Measurements from ENCODE around the gene ANKRA2.

The ANKRA2 gene

DNA sequence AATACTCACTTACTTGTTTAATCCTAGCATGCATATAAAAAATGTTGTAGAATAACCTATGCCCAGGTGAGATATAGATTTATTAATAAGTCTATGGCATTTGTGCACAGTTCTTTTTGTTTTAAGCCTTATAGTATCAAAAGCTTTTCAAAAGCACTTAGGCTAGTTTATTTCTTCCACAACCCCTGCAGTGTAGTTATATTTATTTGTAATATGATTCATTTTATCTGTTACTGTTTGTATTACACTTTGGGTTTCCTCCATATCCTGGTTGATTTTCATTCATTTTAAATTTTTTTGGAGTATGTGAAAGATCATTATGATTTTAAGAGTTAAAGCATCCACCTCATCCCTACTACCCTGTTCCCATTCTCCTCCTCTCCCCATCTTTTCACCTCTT lies 41.8 kb upstream of the ANKRA2 start:
- Histone ChIP-seq H3K4me1 (ENCODE audit: insufficient read depth, low read length, poor library complexity, severe bottlenecking) (peaks cover 4% of the 10 kb centered on the region), H2AFZ (ENCODE audit: low read length) (no peak overlapping the region)

DNA sequence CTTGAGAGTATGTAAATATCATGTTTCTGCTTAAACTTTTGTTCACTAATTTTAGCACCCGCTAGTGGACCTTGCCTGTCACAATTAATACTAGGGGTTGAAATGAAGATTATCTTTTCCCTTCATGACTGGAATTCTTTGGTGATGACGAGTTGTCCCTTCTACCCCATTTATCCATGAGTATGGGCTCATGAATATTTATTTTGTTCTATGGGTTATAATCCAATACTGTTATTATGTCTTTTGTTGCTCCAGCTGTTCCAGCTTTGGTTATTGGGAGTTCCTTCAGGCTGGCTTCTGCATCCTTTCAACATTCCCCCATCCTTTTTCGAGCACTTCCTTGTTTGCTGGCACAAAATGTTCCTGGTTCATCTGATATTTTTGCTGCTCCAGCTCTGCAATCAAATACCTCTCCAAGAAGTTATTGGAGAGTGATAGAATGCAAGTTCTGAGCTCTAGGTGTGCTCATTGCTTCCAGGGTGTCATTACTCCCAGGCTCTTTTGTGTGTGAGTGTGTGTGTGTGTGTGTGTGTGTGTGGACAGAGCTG lies 40.8 kb upstream of the ANKRA2 start:
- Histone ChIP-seq H3K36me3 (ENCODE audit: insufficient read depth, low read length) (no peaks in the 10 kb centered on the region), H3K9ac (ENCODE audit: low read depth, low read length, poor library complexity, severe bottlenecking) (no peak overlapping the region), H2AFZ (ENCODE audit: low read length) (no peak overlapping the region; the same call in 1 of the 2 replicates), H3K4me2 (ENCODE audit: low read depth, low read length, poor library complexity, severe bottlenecking) (no peak overlapping the region), H3F3A (ENCODE audit: low read depth) (no peaks in the 10 kb centered on the region), H3K79me2 (ENCODE audit: insufficient read depth, low read length) (no peaks in the 10 kb centered on the region), H3K27me3 (ENCODE audit: insufficient read depth, low read length, poor library complexity, severe bottlenecking) (no peaks in the 10 kb centered on the region), H3K9me3 (ENCODE audit: insufficient read depth, low read depth, low read length) (peaks cover 4% of the 10 kb centered on the region; the same call in 1 of the 2 replicates), H3K4me3 (ENCODE audit: low read length, poor library complexity, severe bottlenecking) (no peak overlapping the region), H3K4me1 (ENCODE audit: insufficient read depth, low read length, poor library complexity, severe bottlenecking) (peaks cover 4% of the 10 kb centered on the region), H3K9me2 (replicated peaks; ENCODE audit: low read depth, low read length) (no peaks in the 10 kb centered on the region), H4K20me1 (ENCODE audit: insufficient read depth, low read length, poor library complexity, severe bottlenecking) (no peaks in the 10 kb centered on the region)
- TF ChIP-seq EZH2phosphoT487 (IDR thresholded peaks at IDR 0.05; ENCODE audit: borderline replicate concordance), result no peak
- TF ChIP-seq, protein P1, sequence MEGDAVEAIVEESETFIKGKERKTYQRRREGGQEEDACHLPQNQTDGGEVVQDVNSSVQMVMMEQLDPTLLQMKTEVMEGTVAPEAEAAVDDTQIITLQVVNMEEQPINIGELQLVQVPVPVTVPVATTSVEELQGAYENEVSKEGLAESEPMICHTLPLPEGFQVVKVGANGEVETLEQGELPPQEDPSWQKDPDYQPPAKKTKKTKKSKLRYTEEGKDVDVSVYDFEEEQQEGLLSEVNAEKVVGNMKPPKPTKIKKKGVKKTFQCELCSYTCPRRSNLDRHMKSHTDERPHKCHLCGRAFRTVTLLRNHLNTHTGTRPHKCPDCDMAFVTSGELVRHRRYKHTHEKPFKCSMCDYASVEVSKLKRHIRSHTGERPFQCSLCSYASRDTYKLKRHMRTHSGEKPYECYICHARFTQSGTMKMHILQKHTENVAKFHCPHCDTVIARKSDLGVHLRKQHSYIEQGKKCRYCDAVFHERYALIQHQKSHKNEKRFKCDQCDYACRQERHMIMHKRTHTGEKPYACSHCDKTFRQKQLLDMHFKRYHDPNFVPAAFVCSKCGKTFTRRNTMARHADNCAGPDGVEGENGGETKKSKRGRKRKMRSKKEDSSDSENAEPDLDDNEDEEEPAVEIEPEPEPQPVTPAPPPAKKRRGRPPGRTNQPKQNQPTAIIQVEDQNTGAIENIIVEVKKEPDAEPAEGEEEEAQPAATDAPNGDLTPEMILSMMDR (conservative IDR thresholded peaks at IDR 0.05; ENCODE audit: low read length), result 0 out of 2 replicates have a peak, but pooled peaks have one; percentile 9

More for the DNA sequence above, 41.8 kb upstream of the ANKRA2 start:
- no peaks in the 10 kb centered on the region for H4K20me1 ChIP-seq (ENCODE audit: insufficient read depth, low read length, poor library complexity, severe bottlenecking)
- no peak overlapping the region for H3K4me3 ChIP-seq (ENCODE audit: low read length, poor library complexity, severe bottlenecking)
- no peaks in the 10 kb centered on the region for H3K36me3 ChIP-seq (ENCODE audit: insufficient read depth, low read length)
- H3F3A ChIP-seq (ENCODE audit: low read depth), result no peaks in the 10 kb centered on the region
- no peaks in the 10 kb centered on the region for H3K9me2 ChIP-seq (replicated peaks; ENCODE audit: low read depth, low read length)
- no peak for TF ChIP-seq EZH2phosphoT487 (IDR thresholded peaks at IDR 0.05; ENCODE audit: borderline replicate concordance)
- TF ChIP-seq, protein P1 (conservative IDR thresholded peaks at IDR 0.05; ENCODE audit: low read length), result no peak
- H3K27me3 ChIP-seq (ENCODE audit: insufficient read depth, low read length, poor library complexity, severe bottlenecking), result no peaks in the 10 kb centered on the region
- H3K79me2 ChIP-seq (ENCODE audit: insufficient read depth, low read length), result no peaks in the 10 kb centered on the region
- no peak overlapping the region for H3K4me2 ChIP-seq (ENCODE audit: low read depth, low read length, poor library complexity, severe bottlenecking)
- H3K9me3 ChIP-seq (ENCODE audit: insufficient read depth, low read depth, low read length), result no peaks in the 10 kb centered on the region
- H3K9ac ChIP-seq (ENCODE audit: low read depth, low read length, poor library complexity, severe bottlenecking), result no peak overlapping the region

DNA sequence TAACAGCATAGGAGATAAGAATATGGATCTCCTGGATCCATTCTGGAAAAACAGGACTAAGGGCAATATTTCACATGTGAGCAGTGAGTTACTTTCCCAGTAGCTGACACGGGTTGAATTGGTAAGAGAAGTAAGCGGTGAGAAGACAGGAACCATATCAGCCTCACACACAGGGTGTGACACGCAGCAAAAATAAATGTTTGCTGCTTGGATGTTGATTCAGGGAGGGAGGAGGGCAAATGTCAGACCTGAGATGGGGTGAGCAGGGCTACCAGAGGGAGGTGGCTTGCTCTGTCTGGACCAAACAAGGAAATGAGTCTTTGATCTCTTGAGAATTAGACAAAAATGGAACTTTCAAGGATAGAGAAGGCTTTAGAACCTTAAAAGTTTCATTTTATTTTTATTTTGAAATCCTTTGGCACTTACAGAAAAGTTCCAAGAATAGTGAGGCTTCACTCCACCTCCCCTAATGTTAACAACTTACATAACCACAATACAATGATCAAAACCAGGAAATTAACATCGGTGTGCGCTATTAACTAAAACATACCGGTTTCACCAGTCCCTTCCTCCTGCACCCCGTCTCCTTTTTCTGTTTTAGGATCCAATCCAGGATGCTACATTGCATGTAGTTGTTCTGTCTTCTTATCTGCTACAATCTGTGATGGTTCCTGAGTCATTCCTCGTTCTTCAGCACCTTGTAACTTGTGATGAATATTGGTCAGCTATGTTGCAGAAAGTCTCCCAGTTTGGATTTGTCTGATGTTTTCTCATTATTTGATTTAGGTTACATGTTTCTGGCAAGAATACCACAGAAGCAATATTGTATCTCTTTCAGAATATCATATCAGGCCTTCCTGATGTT lies 40.0 kb upstream of the ANKRA2 start:
- no peak overlapping the region for H3K9ac ChIP-seq (ENCODE audit: low read depth, low read length, poor library complexity, severe bottlenecking)
- no peak overlapping the region for H3K4me3 ChIP-seq (ENCODE audit: low read length, poor library complexity, severe bottlenecking)
- H3K79me2 ChIP-seq (ENCODE audit: insufficient read depth, low read length), result no peaks in the 10 kb centered on the region
- H2AFZ ChIP-seq (ENCODE audit: low read length), result no peak overlapping the region
- H3K9me2 ChIP-seq (replicated peaks; ENCODE audit: low read depth, low read length), result no peaks in the 10 kb centered on the region
- H3K36me3 ChIP-seq (ENCODE audit: insufficient read depth, low read length), result no peaks in the 10 kb centered on the region
- H3K4me2 ChIP-seq (ENCODE audit: low read depth, low read length, poor library complexity, severe bottlenecking), result no peak overlapping the region
- H3K9me3 ChIP-seq (ENCODE audit: insufficient read depth, low read depth, low read length), result peaks cover 4% of the 10 kb centered on the region; the same call in 1 of the 2 replicates
- H3K27me3 ChIP-seq (ENCODE audit: insufficient read depth, low read length, poor library complexity, severe bottlenecking), result no peaks in the 10 kb centered on the region
- no peaks in the 10 kb centered on the region for H3F3A ChIP-seq (ENCODE audit: low read depth)
- H4K20me1 ChIP-seq (ENCODE audit: insufficient read depth, low read length, poor library complexity, severe bottlenecking), result no peaks in the 10 kb centered on the region
- H3K4me1 ChIP-seq (ENCODE audit: insufficient read depth, low read length, poor library complexity, severe bottlenecking), result peaks cover 4% of the 10 kb centered on the region
- TF ChIP-seq, protein P1 (conservative IDR thresholded peaks at IDR 0.05; ENCODE audit: low read length), result no peak
- TF ChIP-seq EZH2phosphoT487 (IDR thresholded peaks at IDR 0.05; ENCODE audit: borderline replicate concordance), result no peak

Measured in Loucy (cell line).